GM12878 (cell line): ENCODE data around the gene SLC45A3. TPM values are rescaled to one million over a fixed set of nuclear protein-coding genes. Genes with fewer than 3 reads are reported as not detected.

Source experiments
- ASH2L ChIP-seq: fragments of 300-600, 200-600 bp; sonication (generic); IDR thresholded peaks from 2 replicates; pipeline ENCODE4 v1.6.1; 2017; ENCODE audit warnings: low read depth, mild to moderate bottlenecking, borderline replicate concordance
- ATF3 ChIP-seq: IDR thresholded peaks from 2 replicates; pipeline ENCODE4 v1.6.1; 2011; ENCODE audit warnings: low read depth, mild to moderate bottlenecking, low read length, moderate library complexity, borderline replicate concordance; ENCODE audit errors: extremely low read depth
- BACH1 ChIP-seq: fragments of 450-650 bp; IDR thresholded peaks from 2 replicates; pipeline ENCODE4 v1.6.1; 2017; ENCODE audit warnings: mild to moderate bottlenecking, borderline replicate concordance
- BCL11A ChIP-seq: IDR thresholded peaks from 2 replicates; pipeline ENCODE4 v1.6.1; 2011; ENCODE audit warnings: low read depth, low read length
- BMI1 ChIP-seq: fragments of 450-650 bp; IDR thresholded peaks from 2 replicates; pipeline ENCODE4 v1.6.1; 2016; ENCODE audit warnings: mild to moderate bottlenecking, moderate library complexity, borderline replicate concordance
- CEBPB ChIP-seq, 2 experiments: fragments of 150-350 bp in 1 of 2; IDR thresholded peaks; 2 replicates each; pipeline ENCODE4 v1.6.1; 2012 to 2014; ENCODE audit warnings: low read depth in 2 of 2, low read length in 2 of 2, borderline replicate concordance in 1 of 2, inconsistent platforms in 1 of 2
- EED ChIP-seq: sonication (generic); IDR thresholded peaks from 2 replicates; pipeline ENCODE4 v1.6.1; 2016; ENCODE audit warnings: antibody characterized with exemption, low read depth
- ELK1 ChIP-seq: IDR thresholded peaks from 2 replicates; pipeline ENCODE4 v1.6.1; 2012; ENCODE audit warnings: low read depth, low read length, improper control_type of control experiment
- FOS ChIP-seq: IDR thresholded peaks from 3 replicates; pipeline ENCODE4 v1.6.1; 2011; ENCODE audit warnings: borderline replicate concordance; ENCODE audit not compliant: insufficient read length; ENCODE audit errors: extremely low read depth
- IKZF1 ChIP-seq: fragments of 450-650 bp; conservative IDR thresholded peaks from 2 replicates; pipeline ENCODE4 v1.6.1; 2017; ENCODE audit warnings: antibody characterized with exemption, mild to moderate bottlenecking
- IKZF2 ChIP-seq, 2 experiments: fragments of 450-650 bp; IDR thresholded peaks; 2 replicates each; pipeline ENCODE4 v1.6.1; 2017; ENCODE audit warnings: mild to moderate bottlenecking in 2 of 2, moderate library complexity in 2 of 2
- JUNB ChIP-seq: IDR thresholded peaks from 2 replicates; pipeline ENCODE4 v1.6.1; 2016; ENCODE audit warnings: antibody characterized with exemption, mild to moderate bottlenecking
- KDM1A ChIP-seq: fragments of 200-600 bp; sonication (generic); IDR thresholded peaks from 2 replicates; pipeline ENCODE4 v1.6.1; 2016; ENCODE audit warnings: borderline replicate concordance
- MLLT1 ChIP-seq: fragments of 450-650 bp; IDR thresholded peaks from 2 replicates; pipeline ENCODE4 v1.6.1; 2016; ENCODE audit warnings: mild to moderate bottlenecking
- NFIC ChIP-seq: IDR thresholded peaks from 2 replicates; pipeline ENCODE4 v1.6.1; 2012; ENCODE audit warnings: low read depth, mild to moderate bottlenecking, inconsistent platforms, low read length, moderate library complexity
- RAD51 ChIP-seq: fragments of 450-650 bp; IDR thresholded peaks from 2 replicates; pipeline ENCODE4 v1.6.1; 2016; ENCODE audit warnings: moderate library complexity, mild to moderate bottlenecking, inconsistent platforms
- RELB ChIP-seq: fragments of 450-650 bp; IDR thresholded peaks from 2 replicates; pipeline ENCODE4 v1.6.1; 2017; ENCODE audit warnings: low read depth, mild to moderate bottlenecking, moderate library complexity
- RUNX3 ChIP-seq: IDR thresholded peaks from 2 replicates; pipeline ENCODE4 v1.6.1; 2012; ENCODE audit warnings: low read length, inconsistent platforms
- SIN3A ChIP-seq: IDR thresholded peaks from 2 replicates; pipeline ENCODE4 v1.6.1; 2012; ENCODE audit warnings: low read depth, low read length, improper control_type of control experiment
- SREBF2 ChIP-seq: IDR thresholded peaks from 2 replicates; pipeline ENCODE4 v1.6.1; 2012; ENCODE audit warnings: mild to moderate bottlenecking, low read length
- TCF3 ChIP-seq: IDR thresholded peaks from 2 replicates; pipeline ENCODE4 v1.6.1; 2012; ENCODE audit warnings: low read depth, mild to moderate bottlenecking, low read length, borderline replicate concordance; ENCODE audit not compliant: insufficient read depth
- YBX1 ChIP-seq: fragments of 450-650 bp; IDR thresholded peaks from 2 replicates; pipeline ENCODE4 v1.6.1; 2016; ENCODE audit warnings: antibody characterized with exemption
- YY1 ChIP-seq: IDR thresholded peaks from 2 replicates; pipeline ENCODE4 v1.6.1; 2011; ENCODE audit warnings: low read depth, mild to moderate bottlenecking, low read length
- ZNF622 ChIP-seq: fragments of 450-650 bp; IDR thresholded peaks from 2 replicates; pipeline ENCODE4 v1.6.1; 2017; ENCODE audit warnings: mild to moderate bottlenecking, inconsistent platforms
- polyA plus RNA-seq, 11 experiments: library from polyadenylated mRNA; depleted of rRNA in 4 of 11; unstranded in 6 of 11; stranded (reverse) in 5 of 11; fragments of >200 nt; fragmentation: Nextera tagmentation in 4 of 11; fragmentation: Illumina TruSeq in 1 of 11; extraction: Ambion mirVana in 4 of 11; extraction: Trizol in 1 of 11; gene quantifications; 1 replicate in 1 of 11; 2 replicates in 10 of 11; pipeline versions ENCODE4 v1.2.1 to v1.2.3, GENCODE V29; 2011 to 2016; ENCODE audit warnings: inconsistent platforms in 2 of 11, missing spikeins in 2 of 11, low read depth in 1 of 11
- total RNA-seq, 4 experiments: library from RNA; depleted of rRNA in 3 of 4; stranded (reverse); fragments of >200 nt in 3 of 4; fragmentation: Illumina TruSeq in 1 of 4; extraction: Trizol in 1 of 4; gene quantifications; 2 replicates each; pipeline versions ENCODE4 v1.2.1 to v1.2.3, GENCODE V29; 2013 to 2021
- TF ChIP-seq, protein P1 (sequence below), 3 experiments: IDR thresholded peaks in 2 of 3; conservative IDR thresholded peaks in 1 of 3; 2 replicates each; pipeline ENCODE4 v1.5.1; 2011; ENCODE audit warnings: low read depth in 3 of 3, low read length in 3 of 3, mild to moderate bottlenecking in 3 of 3, control low read depth in 2 of 3, moderate library complexity in 2 of 3, inconsistent platforms in 1 of 3, mixed read lengths in 1 of 3; ENCODE audit not compliant: control insufficient read depth in 2 of 3, insufficient read depth in 1 of 3; ENCODE audit errors: extremely low read depth in 1 of 3

The SLC45A3 gene
- total and polyA plus RNA-seq, 10 of the 15 experiments (the other 5 are each of a cell fraction or from before 2014, with no cell fraction given), result 0.26 to 10.3 (median 4.1) TPM

GRCh38 chr1:205665201-205666045, 14.9 kb downstream of the SLC45A3 start (continued):
- TF ChIP-seq RELB (0 out of 2 replicates have a peak, but pooled peaks have one; percentile 22), BMI1 (no peak), ZNF622 (no peak), MLLT1 (no peak), YY1 (no peak), RAD51 (peak; percentile 50; the same call in 1 of the 2 replicates), IKZF2 (IDR thresholded peaks at IDR 0.05) (peak; percentile 46 to 55; a peak in 2 of 4 replicates), YBX1 (no peak), SIN3A (no peak), EED (peak; percentile 79), TCF3 (peak; percentile 87), JUNB (no peak), FOS (no peak), ASH2L (no peak), RUNX3 (peak; percentile 66), BACH1 (no peak), NFIC (no peak), BCL11A (no peak), SREBF2 (no peak), IKZF1 (peak; percentile 47), KDM1A (no peak), CEBPB (IDR thresholded peaks at IDR 0.05; ENCODE audit: borderline replicate concordance in 1 of 2, low read depth in 2 of 2, low read length in 2 of 2) (no peak), ELK1 (no peak), ATF3 (no peak)
- TF ChIP-seq, protein P1, sequence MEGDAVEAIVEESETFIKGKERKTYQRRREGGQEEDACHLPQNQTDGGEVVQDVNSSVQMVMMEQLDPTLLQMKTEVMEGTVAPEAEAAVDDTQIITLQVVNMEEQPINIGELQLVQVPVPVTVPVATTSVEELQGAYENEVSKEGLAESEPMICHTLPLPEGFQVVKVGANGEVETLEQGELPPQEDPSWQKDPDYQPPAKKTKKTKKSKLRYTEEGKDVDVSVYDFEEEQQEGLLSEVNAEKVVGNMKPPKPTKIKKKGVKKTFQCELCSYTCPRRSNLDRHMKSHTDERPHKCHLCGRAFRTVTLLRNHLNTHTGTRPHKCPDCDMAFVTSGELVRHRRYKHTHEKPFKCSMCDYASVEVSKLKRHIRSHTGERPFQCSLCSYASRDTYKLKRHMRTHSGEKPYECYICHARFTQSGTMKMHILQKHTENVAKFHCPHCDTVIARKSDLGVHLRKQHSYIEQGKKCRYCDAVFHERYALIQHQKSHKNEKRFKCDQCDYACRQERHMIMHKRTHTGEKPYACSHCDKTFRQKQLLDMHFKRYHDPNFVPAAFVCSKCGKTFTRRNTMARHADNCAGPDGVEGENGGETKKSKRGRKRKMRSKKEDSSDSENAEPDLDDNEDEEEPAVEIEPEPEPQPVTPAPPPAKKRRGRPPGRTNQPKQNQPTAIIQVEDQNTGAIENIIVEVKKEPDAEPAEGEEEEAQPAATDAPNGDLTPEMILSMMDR (IDR thresholded peaks at IDR 0.05 in 2 of 3, conservative IDR thresholded peaks at IDR 0.05 in 1 of 3; ENCODE audit: control insufficient read depth in 2 of 3, extremely low read depth in 1 of 3, insufficient read depth in 1 of 3, low read depth in 3 of 3, low read length in 3 of 3), result no peak
